Activated naive CD8-positive, alpha-beta T cell treated with anti-CD3 and anti-CD28 coated beads, Interleukin-2, amount 10 ng/mL, durations not matched to agents 7 days and 5 days (primary cell): ENCODE results near the gene CD247. TPM values are rescaled to one million over a fixed set of nuclear protein-coding genes. Genes with fewer than 3 reads are reported as not detected.

ENCODE experiments used
- ATAC-seq: fragments of 150-1000 bp; cut with Tn5 transposase; one replicate; pipeline ENCODE4 v1.10.0; 2021; ENCODE audit warnings: low read depth, moderate library complexity
- POLR2A ChIA-PET: fragments of 350-600 bp; sonication (Branson Sonifier 250); formaldehyde crosslinking; loops from one replicate; lab custom pipeline; 2021; ENCODE audit warnings: antibody characterized with exemption; lab: Charles Lee
- DNase-seq: peaks from one replicate; pipeline ENCODE4 v3.0.0; 2021
- H3K27ac Mint-ChIP-seq: one replicate; pipeline ENCODE4 v1.8.0; 2022; ENCODE audit warnings: mild to moderate bottlenecking, mixed read lengths
- H3K27me3 Mint-ChIP-seq: one replicate; pipeline ENCODE4 v1.8.0; 2022; ENCODE audit warnings: mild to moderate bottlenecking, moderate library complexity, mixed read lengths
- H3K36me3 Mint-ChIP-seq: one replicate; pipeline ENCODE4 v1.8.0; 2021; ENCODE audit warnings: mild to moderate bottlenecking, mixed read lengths
- H3K4me1 Mint-ChIP-seq: one replicate; pipeline ENCODE4 v1.8.0; 2021; ENCODE audit warnings: mixed read lengths
- H3K4me3 Mint-ChIP-seq: one replicate; pipeline ENCODE4 v1.8.0; 2022; ENCODE audit warnings: mild to moderate bottlenecking, moderate library complexity, mixed read lengths
- H3K9me3 Mint-ChIP-seq: one replicate; pipeline ENCODE4 v1.8.0; 2021; ENCODE audit warnings: mixed read lengths
- total RNA-seq, 2 experiments: library from RNA; stranded (reverse); gene quantifications; one replicate each; pipeline ENCODE4 v1.2.3, GENCODE V29; 2021

Gene CD247
- total RNA-seq, 2 experiments from 2014 or later: 252 to 276 TPM

DNA sequence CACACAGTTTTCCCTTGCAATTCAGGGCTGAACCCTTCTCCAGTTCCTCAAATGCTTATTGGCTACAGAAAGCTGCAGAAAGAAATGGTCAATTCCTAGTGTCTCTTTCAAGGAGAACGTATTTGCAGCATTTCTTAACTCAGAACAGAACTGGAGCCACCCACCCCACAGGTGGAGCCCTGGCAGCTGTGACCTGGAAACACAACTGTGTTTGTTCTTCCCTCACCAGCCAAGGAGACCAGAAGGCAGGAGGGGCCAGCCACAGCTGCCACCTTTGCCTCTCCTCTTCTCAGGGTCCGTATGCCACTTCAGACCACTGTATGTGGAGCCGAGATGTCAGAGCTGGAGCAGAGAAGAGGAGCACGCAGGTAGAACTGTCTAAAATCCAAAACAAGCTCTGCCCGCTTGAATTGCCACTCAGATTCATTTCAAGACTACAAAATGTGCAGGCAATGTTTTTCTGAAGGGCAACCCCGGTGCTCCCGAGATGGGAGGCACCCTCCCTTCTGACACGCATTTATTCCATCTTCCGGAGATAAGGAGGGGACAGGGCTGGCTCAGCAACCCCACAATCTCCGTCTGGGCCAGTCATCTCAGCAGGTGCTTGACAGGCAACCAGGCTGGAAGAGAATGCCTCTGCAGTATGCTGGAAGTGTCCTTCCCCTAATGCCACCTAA is 16.7 kb downstream of the CD247 start:
- POLR2A ChIA-PET: interaction anchor here (1.3 to 5.0 kb wide), 4 partner anchors 15 to 47 kb away, joined by 4 to 66 read pairs (median 6); partner anchors contain the start of gene CD247
- peak overlapping the region; percentile 43 for H3K4me3 Mint-ChIP-seq
- DNase-seq: no peak

DNA sequence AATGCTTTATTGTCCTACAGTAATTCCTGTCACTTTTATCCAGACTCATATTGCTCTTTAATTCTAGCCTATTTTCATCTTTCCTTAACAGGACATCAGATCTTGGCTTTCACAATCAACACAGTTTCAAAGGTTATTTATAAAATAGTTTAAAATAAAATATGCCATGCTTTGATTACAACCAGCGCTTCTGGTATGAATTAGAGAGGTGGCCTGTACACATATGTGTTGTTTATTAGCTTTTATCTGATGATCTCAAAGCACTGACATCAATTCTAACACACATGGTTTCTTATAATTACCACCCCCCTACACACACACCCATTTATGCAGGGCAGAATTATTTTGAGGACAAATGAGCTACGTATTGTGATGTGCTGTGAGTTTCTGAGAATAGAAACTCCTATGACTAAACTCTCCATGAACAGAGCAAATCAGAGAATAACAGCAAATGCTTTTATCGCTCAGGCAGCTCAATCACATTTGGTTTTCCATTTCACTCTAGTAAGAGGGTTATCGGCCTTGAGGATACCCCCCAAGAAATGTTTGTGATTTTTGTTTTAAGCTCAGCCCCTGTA is 18.0 kb downstream of the CD247 start:
- no peaks in the 10 kb centered on the region for H3K9me3 Mint-ChIP-seq
- H3K36me3 Mint-ChIP-seq: peaks cover 44% of the 10 kb centered on the region
- DNase-seq (no peak), ATAC-seq (peak; percentile 37)
- H3K27ac Mint-ChIP-seq: peak overlapping the region; percentile 88
- POLR2A ChIA-PET: interaction anchor here (0.6 to 5.0 kb wide), 8 partner anchors 9 to 280 kb away, joined by 3 to 66 read pairs (median 6); partner anchors contain the start of genes CD247 and POU2F1
- H3K4me1 Mint-ChIP-seq: peaks cover 88% of the 10 kb centered on the region
- peak overlapping the region; percentile 75 for H3K4me3 Mint-ChIP-seq
- H3K27me3 Mint-ChIP-seq: no peaks in the 10 kb centered on the region

More for the DNA sequence above, 16.7 kb downstream of the CD247 start:
- H3K4me1 Mint-ChIP-seq: peaks cover 84% of the 10 kb centered on the region
- H3K27ac Mint-ChIP-seq: peak overlapping the region; percentile 88
- H3K27me3 Mint-ChIP-seq: no peaks in the 10 kb centered on the region
- no peaks in the 10 kb centered on the region for H3K9me3 Mint-ChIP-seq
- no peak for ATAC-seq
- H3K36me3 Mint-ChIP-seq: peaks cover 40% of the 10 kb centered on the region

DNA sequence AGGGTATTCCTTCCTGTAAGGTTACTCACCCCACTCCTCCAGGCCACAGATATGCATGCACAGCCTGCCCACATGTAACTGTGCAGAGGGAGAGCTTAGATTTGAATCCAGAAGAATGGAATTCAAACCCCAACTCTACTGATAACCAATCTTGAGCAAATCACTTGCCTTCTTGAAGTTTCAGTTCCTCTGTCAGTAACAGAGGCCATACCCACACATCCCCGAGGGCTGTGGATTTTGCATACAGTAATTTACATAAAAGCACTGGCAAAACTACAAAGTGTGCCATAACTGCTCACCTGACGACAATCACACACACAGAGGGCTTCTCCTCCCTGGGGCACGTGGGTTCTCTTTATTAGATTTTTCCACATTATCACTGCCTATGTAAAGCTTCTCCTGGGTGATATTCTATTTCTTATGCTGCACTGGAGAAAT is 18.6 kb downstream of the CD247 start:
- POLR2A ChIA-PET: interaction anchor here (0.7 to 5.0 kb wide), 8 partner anchors 11 to 282 kb away, joined by 3 to 66 read pairs (median 6); partner anchors contain the start of genes CD247 and POU2F1
- Mint-ChIP-seq H3K9me3 (no peaks in the 10 kb centered on the region), H3K27me3 (no peaks in the 10 kb centered on the region), H3K4me3 (peak overlapping the region; percentile 75), H3K36me3 (peaks cover 42% of the 10 kb centered on the region), H3K4me1 (peaks cover 86% of the 10 kb centered on the region), H3K27ac (peak overlapping the region; percentile 88)
- DNase-seq: no peak
- peak; percentile 64 for ATAC-seq

- Mint-ChIP-seq H3K4me1 (peaks cover 84% of the 10 kb centered on the region), H3K27me3 (no peaks in the 10 kb centered on the region), H3K27ac (peak overlapping the region; percentile 88), H3K4me3 (peak overlapping the region; percentile 75), H3K36me3 (peaks cover 42% of the 10 kb centered on the region), H3K9me3 (no peaks in the 10 kb centered on the region)
- POLR2A ChIA-PET: interaction anchor here (0.7 to 5.0 kb wide), 7 partner anchors 12 to 281 kb away, joined by 3 to 66 read pairs (median 6); partner anchors contain the start of genes CD247 and POU2F1
- DNase-seq: no peak
- peak; percentile 41 for ATAC-seq
Observed at GRCh38 chr1:167499106-167499505, 19.2 kb downstream of the CD247 start.

GRCh38 chr1:167496797-167497619 is 21.3 kb downstream of the CD247 start:
- H3K4me1 Mint-ChIP-seq: peaks cover 82% of the 10 kb centered on the region
- H3K9me3 Mint-ChIP-seq: no peaks in the 10 kb centered on the region
- no peaks in the 10 kb centered on the region for H3K27me3 Mint-ChIP-seq
- no peak overlapping the region for H3K27ac Mint-ChIP-seq
- ATAC-seq: no peak
- DNase-seq: no peak
- no peak overlapping the region for H3K4me3 Mint-ChIP-seq
- POLR2A ChIA-PET: interaction anchor here (2.4 kb wide), 1 partner anchor 13 kb away, joined by 16 read pairs; no protein-coding TSS in a partner anchor
- peaks cover 35% of the 10 kb centered on the region for H3K36me3 Mint-ChIP-seq

DNA sequence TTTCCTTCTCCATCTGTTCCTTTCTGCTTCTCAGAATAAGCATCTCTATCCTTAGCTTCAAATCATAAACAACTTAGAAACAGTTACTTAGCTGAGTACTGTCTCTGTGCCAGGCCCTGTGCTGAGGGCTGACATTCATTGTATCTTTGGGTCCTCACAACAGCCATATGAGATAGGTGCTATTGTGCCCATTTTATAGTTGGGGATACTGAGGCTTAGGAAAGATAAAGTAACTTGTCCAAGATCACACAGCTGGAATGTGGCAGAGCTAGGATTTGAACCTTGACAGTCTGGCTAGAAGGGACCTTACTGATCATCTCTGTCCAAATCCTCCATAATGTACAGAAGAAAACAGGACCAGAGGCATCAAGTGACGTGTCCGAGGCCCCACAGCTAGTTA is 25.0 kb downstream of the CD247 start:
- DNase-seq (no peak), ATAC-seq (no peak)
- POLR2A ChIA-PET: interaction anchor here (0.7 to 3.4 kb wide), 5 partner anchors 10 to 39 kb away, joined by 3 to 31 read pairs (median 7); partner anchors contain the start of gene CD247
- Mint-ChIP-seq H3K36me3 (peaks cover 39% of the 10 kb centered on the region), H3K27ac (peak overlapping the region; percentile 93), H3K4me3 (peak overlapping the region; percentile 85), H3K27me3 (no peaks in the 10 kb centered on the region), H3K4me1 (peaks cover 77% of the 10 kb centered on the region), H3K9me3 (no peaks in the 10 kb centered on the region)

GRCh38 chr1:167492481-167492910 is 25.8 kb downstream of the CD247 start:
- H3K27me3 Mint-ChIP-seq: no peaks in the 10 kb centered on the region
- POLR2A ChIA-PET: interaction anchor here (0.9 to 3.4 kb wide), 5 partner anchors 9 to 38 kb away, joined by 3 to 31 read pairs (median 7); partner anchors contain the start of gene CD247
- peak overlapping the region; percentile 93 for H3K27ac Mint-ChIP-seq
- peaks cover 39% of the 10 kb centered on the region for H3K36me3 Mint-ChIP-seq
- no peaks in the 10 kb centered on the region for H3K9me3 Mint-ChIP-seq
- ATAC-seq: peak; percentile 50
- DNase-seq: no peak
- peaks cover 79% of the 10 kb centered on the region for H3K4me1 Mint-ChIP-seq
- H3K4me3 Mint-ChIP-seq: peak overlapping the region; percentile 85

GRCh38 chr1:167491586-167492461 is 26.5 kb downstream of the CD247 start:
- DNase-seq: no peak
- POLR2A ChIA-PET: interaction anchor here (0.7 to 3.4 kb wide), 6 partner anchors 8 to 37 kb away, joined by 3 to 31 read pairs (median 6); partner anchors contain the start of gene CD247
- H3K27ac Mint-ChIP-seq: peak overlapping the region; percentile 93
- peaks cover 79% of the 10 kb centered on the region for H3K4me1 Mint-ChIP-seq
- H3K9me3 Mint-ChIP-seq: no peaks in the 10 kb centered on the region
- peak; percentile 70 for ATAC-seq
- H3K36me3 Mint-ChIP-seq: peaks cover 38% of the 10 kb centered on the region
- no peaks in the 10 kb centered on the region for H3K27me3 Mint-ChIP-seq
- H3K4me3 Mint-ChIP-seq: peak overlapping the region; percentile 85

- H3K4me1 Mint-ChIP-seq: peaks cover 79% of the 10 kb centered on the region
- POLR2A ChIA-PET: interaction anchor here (0.7 to 3.2 kb wide), 2 partner anchors 10 to 43 kb away, joined by 3 to 11 read pairs; no protein-coding TSS in a partner anchor
- H3K36me3 Mint-ChIP-seq: peaks cover 37% of the 10 kb centered on the region
- ATAC-seq (no peak), DNase-seq (no peak)
- H3K27me3 Mint-ChIP-seq: no peaks in the 10 kb centered on the region
- no peaks in the 10 kb centered on the region for H3K9me3 Mint-ChIP-seq
- peak overlapping the region; percentile 93 for H3K27ac Mint-ChIP-seq
- peak overlapping the region; percentile 85 for H3K4me3 Mint-ChIP-seq
Observed at GRCh38 chr1:167490765-167491164, 27.6 kb downstream of the CD247 start.

- peak overlapping the region; percentile 89 for H3K27ac Mint-ChIP-seq
- H3K9me3 Mint-ChIP-seq: no peaks in the 10 kb centered on the region
- peak; percentile 41 for ATAC-seq
- H3K4me1 Mint-ChIP-seq: peaks cover 82% of the 10 kb centered on the region
- H3K36me3 Mint-ChIP-seq: peaks cover 35% of the 10 kb centered on the region
- POLR2A ChIA-PET: interaction anchor here (0.8 to 3.2 kb wide), 5 partner anchors 11 to 42 kb away, joined by 3 to 12 read pairs (median 4); partner anchors contain the start of gene CD247
- H3K4me3 Mint-ChIP-seq: peak overlapping the region; percentile 82
- no peaks in the 10 kb centered on the region for H3K27me3 Mint-ChIP-seq
- no peak for DNase-seq
Observed at GRCh38 chr1:167489571-167490340, 28.6 kb downstream of the CD247 start.

DNA sequence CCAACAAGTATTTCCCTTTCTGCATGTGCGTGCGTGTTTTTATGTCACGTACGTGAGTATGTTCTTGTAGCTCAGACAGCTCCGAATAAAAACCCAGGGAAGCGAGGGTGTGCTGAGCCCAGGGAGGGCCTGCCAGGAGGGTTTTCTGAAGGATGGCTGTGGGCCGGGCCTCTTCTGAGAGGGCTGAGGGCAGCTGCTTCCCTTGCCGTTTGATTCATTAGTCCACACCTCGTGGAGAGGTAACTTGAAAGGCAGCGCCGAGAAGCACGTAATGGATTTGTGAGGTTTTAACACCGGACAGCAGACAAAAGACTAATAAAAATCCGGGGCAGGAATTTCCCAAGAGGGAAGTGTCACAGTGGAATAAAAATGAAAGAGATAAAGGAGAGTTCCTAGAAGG is 29.5 kb downstream of the CD247 start:
- DNase-seq (no peak), ATAC-seq (no peak)
- Mint-ChIP-seq H3K9me3 (no peaks in the 10 kb centered on the region), H3K4me1 (peaks cover 85% of the 10 kb centered on the region), H3K27ac (peak overlapping the region; percentile 86), H3K4me3 (peak overlapping the region; percentile 77), H3K36me3 (peaks cover 32% of the 10 kb centered on the region), H3K27me3 (no peaks in the 10 kb centered on the region)
- POLR2A ChIA-PET: interaction anchor here (0.8 to 3.2 kb wide), 3 partner anchors 16 to 41 kb away, joined by 3 to 12 read pairs (median 11); no protein-coding TSS in a partner anchor
